Measurements from ENCODE around the gene EIF2AK2.

DNA sequence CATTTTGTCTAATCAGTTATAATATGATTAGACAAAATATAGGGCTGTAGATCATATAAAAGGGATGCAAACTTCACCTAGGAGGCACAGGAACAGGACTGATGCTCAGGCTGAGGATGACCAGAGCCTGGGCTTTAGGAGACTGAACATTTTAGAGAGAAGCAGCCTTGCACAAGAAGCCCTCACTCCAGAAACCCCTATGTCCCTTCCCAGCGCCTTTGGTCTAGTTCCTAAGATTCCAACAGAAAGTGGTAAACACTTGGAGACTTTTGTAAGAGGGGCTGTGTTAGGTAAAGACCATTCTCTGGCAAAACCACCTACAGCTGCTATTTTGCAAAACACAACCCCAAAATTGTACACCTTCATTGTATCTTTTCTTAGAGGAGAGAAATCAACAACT is 39.2 kb downstream of the EIF2AK2 start:
- TF ChIP-seq CTCF (IDR thresholded peaks at IDR 0.05) (no peak), POLR2A (IDR thresholded peaks at IDR 0.05) (no peak)
